Thymus (tissue), 11 donors: ENCODE results near the gene RCC1. TPM values are rescaled to one million over a fixed set of nuclear protein-coding genes. Genes with fewer than 3 reads are reported as not detected.

Source experiments
- DNase-seq, 9 donors: peaks; one replicate each; pipeline ENCODE4 v3.0.0-alpha.2; 2013; ENCODE audit warnings: low spot score in 9 of 9, low read depth in 6 of 9, missing footprints in 1 of 9
- H3K27ac ChIP-seq, 2 donors: one replicate each; pipeline ENCODE4 v1.5.1; 2013; ENCODE audit warnings: control low read depth in 1 of 2, low read depth in 1 of 2, low read length in 1 of 2, mild to moderate bottlenecking in 1 of 2, moderate library complexity in 1 of 2
- H3K27me3 ChIP-seq, 2 donors: one replicate each; pipeline ENCODE4 v1.5.1; 2013; ENCODE audit warnings: low read length in 1 of 2; ENCODE audit not compliant: control insufficient read depth in 2 of 2, insufficient read depth in 1 of 2
- H3K36me3 ChIP-seq, 2 donors: one replicate each; pipeline ENCODE4 v1.5.1; 2013; ENCODE audit warnings: low read length in 1 of 2, mild to moderate bottlenecking in 1 of 2, moderate library complexity in 1 of 2; ENCODE audit not compliant: control insufficient read depth in 2 of 2, insufficient read depth in 2 of 2
- H3K4me1 ChIP-seq, 2 donors: one replicate each; pipeline ENCODE4 v1.5.1; 2013; ENCODE audit warnings: low read length in 2 of 2; ENCODE audit not compliant: control insufficient read depth in 2 of 2, insufficient read depth in 2 of 2
- H3K4me3 ChIP-seq, 2 donors: one replicate each; pipeline ENCODE4 v1.5.1; 2013; ENCODE audit warnings: low read length in 2 of 2, control low read depth in 1 of 2, mild to moderate bottlenecking in 1 of 2
- H3K9me3 ChIP-seq, 2 donors: one replicate each; pipeline ENCODE4 v1.5.1; 2013; ENCODE audit warnings: low read length in 1 of 2, mild to moderate bottlenecking in 1 of 2; ENCODE audit not compliant: control insufficient read depth in 2 of 2, insufficient read depth in 1 of 2
- WGBS: extraction: QIAGEN DNeasy Blood & Tissue Kit; methylation state at CpG from one replicate; pipeline ENCODE4 v1.1.7; 2013; 5-methylcytosine and 5-hydroxymethylcytosine counted together
- polyA plus RNA-seq: library from polyadenylated mRNA; stranded (reverse); fragments of 200-250 nt; gene quantifications from one replicate; pipeline ENCODE4 v1.2.3, GENCODE V29; 2013
- total RNA-seq: library from RNA; stranded (reverse); fragments of 120-200 nt; gene quantifications from one replicate; pipeline ENCODE4 v1.2.4, GENCODE V29; 2013
- donor health status: healthy.

The RCC1 gene
- total and polyA plus RNA-seq, 2 donors = 19.4 to 41.4 TPM

DNA sequence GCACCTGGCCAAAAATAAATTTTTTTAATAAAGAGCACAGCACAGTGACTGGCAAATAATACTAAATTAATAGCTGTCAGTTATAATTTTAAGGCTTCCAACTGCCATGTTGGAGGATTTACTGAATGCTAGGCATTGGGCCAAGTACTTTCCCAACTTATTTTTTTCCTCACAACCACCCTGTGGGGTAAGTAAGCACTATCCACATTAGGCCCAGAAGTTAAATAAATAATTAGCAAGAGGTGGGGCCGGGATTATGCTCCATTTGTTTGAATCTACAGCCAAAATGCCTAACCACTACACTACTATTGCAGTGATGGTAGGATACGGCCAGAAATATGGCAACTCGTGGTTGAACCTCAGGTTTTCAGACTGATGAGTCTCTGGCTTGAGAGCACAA, 42.5 kb downstream of the RCC1 start:
- H3K36me3 ChIP-seq = no peaks in the 10 kb centered on the region
- 93% methylated on average over 3 of the region's 3 CpGs for WGBS
- H3K4me1 ChIP-seq = peaks cover 0 to 6% of the 10 kb centered on the region in 2 donors
- H3K4me3 ChIP-seq = no peak overlapping the region
- H3K9me3 ChIP-seq = no peaks in the 10 kb centered on the region
- no peak overlapping the region for H3K27ac ChIP-seq
- DNase-seq = no peak
- H3K27me3 ChIP-seq = no peaks in the 10 kb centered on the region

DNA sequence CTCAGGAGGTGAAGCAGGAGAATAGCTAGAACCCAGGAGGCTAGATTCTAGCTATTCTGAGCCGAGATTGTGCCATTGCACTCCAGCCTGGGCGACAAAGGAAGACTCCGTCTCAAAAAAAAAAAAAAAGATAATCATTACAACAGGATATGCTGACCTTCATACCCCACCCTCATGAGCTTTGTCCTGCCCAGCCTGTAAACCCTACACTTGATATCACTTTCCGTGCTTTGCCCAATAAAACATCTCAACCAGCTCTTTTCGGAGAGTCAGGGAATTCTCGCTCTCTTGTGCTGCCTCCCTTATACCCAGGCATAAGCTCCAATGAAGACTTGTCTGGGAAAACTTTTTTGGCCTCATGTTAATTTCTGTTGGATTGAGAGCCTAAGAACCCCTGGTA, 45.5 kb downstream of the RCC1 start:
- H3K36me3 ChIP-seq = peaks cover 5 to 6% of the 10 kb centered on the region in 2 donors
- peaks cover 0 to 17% of the 10 kb centered on the region in 2 donors for H3K4me1 ChIP-seq
- H3K4me3 ChIP-seq = no peak overlapping the region
- no peaks in the 10 kb centered on the region for H3K9me3 ChIP-seq
- no peak for DNase-seq
- H3K27me3 ChIP-seq = no peaks in the 10 kb centered on the region
- WGBS = 98% methylated on average over 6 of the region's 6 CpGs
- H3K27ac ChIP-seq = no peak overlapping the region

DNA sequence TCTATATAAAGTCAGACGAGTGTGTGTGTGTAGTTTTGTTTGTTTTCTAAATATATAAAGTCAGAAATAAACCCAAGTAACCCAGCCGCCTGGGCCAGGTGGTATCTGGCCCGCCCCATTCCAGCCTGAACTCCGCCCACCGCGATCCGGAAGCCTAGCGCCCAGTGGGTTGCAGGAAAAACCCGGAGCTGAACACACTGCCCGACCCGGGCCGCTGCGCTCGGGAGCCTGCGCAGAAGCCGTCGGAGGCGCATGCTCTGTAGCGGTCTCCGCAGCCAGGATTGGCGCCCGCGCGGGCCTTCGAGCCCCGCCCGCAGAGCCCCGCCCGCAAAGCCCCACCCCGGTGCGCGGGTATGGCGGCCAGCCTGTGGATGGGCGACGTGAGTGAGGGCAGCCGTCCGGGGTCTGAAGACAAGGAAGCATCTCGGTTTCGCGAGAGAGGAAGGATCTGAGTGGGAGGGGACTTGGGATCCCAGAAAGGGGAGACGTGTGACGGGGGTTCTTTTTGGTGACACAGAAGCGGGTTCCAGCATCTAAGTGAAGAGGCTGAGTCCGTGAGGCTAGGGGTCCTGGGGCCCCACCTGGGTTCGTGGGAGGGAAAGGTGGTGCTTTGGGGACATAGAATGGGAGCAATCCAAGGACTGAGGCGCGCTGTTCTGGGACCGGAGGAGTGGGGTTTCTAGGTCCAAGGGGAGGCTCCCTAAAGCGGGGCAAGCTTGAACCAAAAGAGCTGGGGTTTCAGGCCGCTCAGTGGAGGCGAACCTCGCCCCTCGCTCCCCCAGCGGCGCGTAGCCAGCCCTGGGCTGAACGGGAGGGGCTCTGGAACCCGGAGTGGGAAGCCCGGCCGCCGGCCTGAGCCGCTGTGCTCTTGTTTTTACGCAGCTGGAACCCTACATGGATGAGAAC, 47.2 kb downstream of the RCC1 start, which contains the start of gene TRNAU1AP:
Gene TRNAU1AP (plus strand): TSS at position 328 of the 906 bp plus-strand sequence. CDS start 26 bp downstream, at position 354.
- Histone ChIP-seq H3K36me3 (peaks cover 17% of the 10 kb centered on the region in 2 donors), H3K4me3 (peak within 1 kb of the TSS; percentile 94 to 96), H3K9me3 (no peaks in the 10 kb centered on the region), H3K4me1 (peaks cover 0 to 17% of the 10 kb centered on the region in 2 donors), H3K27me3 (no peaks in the 10 kb centered on the region), H3K27ac (peak within 1 kb of the TSS; percentile 81 to 92)
- WGBS = under 1% methylated on average over 63 of the region's 63 CpGs
- DNase-seq = peak; percentile 90 to 98 (median 96)

DNA sequence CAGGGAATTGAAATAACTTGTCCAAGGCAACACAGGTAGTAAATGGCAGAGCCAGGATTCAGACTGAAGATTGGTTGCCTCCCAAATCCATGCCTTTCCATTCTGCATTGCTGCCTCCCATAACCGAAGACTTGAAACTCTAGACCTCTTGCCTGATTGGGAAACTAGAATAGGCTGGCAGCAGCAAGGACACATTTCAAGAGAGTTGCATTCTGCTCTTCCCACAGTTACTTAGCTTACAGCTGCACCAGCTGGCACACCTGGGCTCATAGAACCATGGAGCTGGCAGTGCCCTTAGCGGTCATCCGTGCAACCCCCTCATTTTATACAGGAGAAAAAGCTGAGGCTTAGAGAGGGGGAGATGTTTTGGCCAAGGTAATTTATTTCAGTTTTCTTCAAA, 55.0 kb downstream of the RCC1 start:
- no peak overlapping the region for H3K4me3 ChIP-seq
- no peaks in the 10 kb centered on the region for H3K9me3 ChIP-seq
- H3K36me3 ChIP-seq = peaks cover 48 to 65% of the 10 kb centered on the region in 2 donors
- 98% methylated on average over 3 of the region's 3 CpGs for WGBS
- no peaks in the 10 kb centered on the region for H3K27me3 ChIP-seq
- no peak for DNase-seq
- H3K27ac ChIP-seq = no peak overlapping the region
- H3K4me1 ChIP-seq = no peaks in the 10 kb centered on the region

DNA sequence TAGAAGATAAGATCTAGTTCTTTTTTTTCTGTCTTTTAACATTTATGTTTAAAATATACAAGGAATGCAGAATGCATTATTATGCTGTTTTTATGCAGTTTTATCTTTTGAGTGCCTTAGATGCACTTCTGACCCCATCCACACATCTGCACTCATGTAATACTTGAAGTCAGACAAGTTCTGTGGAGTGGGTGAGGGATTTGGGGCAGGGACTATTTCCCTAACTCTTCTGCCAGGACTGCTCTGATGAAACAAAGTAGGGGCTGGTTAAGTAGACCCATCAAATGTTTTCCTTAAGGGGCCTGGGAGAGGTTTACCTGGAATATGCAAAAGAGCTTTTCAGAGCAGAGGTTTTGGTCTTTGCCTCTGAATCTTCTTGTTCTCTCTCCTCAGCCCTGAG, 58.5 kb downstream of the RCC1 start:
- Histone ChIP-seq H3K27ac (no peak overlapping the region), H3K4me1 (no peaks in the 10 kb centered on the region), H3K9me3 (no peaks in the 10 kb centered on the region), H3K36me3 (peaks cover 60 to 71% of the 10 kb centered on the region in 2 donors), H3K4me3 (no peak overlapping the region), H3K27me3 (no peaks in the 10 kb centered on the region)
- no peak for DNase-seq

DNA sequence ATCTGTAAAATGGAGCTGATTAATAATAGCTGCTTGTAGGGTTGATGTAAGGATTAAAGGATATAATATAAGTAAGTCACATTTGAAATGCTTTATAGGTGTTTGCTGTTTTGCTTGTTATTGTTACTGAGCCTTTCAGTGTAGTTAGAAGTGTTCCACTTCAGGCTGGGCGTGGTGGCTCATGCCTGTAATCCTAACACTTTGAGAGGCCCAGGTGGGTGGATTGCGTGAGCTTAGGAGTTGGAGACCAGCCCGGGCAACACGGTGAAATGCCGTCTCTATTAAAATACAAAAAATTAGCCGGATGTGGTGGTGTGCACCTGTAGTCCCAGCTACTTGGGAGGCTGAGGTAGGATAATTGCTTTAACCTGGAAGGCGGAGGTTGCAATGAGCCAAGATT, 59.2 kb downstream of the RCC1 start:
- DNase-seq = no peak
- H3K9me3 ChIP-seq = no peaks in the 10 kb centered on the region
- WGBS = 98% methylated on average over 7 of the region's 7 CpGs
- H3K27me3 ChIP-seq = no peaks in the 10 kb centered on the region
- peaks cover 61 to 67% of the 10 kb centered on the region in 2 donors for H3K36me3 ChIP-seq
- no peak overlapping the region for H3K4me3 ChIP-seq
- H3K27ac ChIP-seq = no peak overlapping the region
- no peaks in the 10 kb centered on the region for H3K4me1 ChIP-seq

DNA sequence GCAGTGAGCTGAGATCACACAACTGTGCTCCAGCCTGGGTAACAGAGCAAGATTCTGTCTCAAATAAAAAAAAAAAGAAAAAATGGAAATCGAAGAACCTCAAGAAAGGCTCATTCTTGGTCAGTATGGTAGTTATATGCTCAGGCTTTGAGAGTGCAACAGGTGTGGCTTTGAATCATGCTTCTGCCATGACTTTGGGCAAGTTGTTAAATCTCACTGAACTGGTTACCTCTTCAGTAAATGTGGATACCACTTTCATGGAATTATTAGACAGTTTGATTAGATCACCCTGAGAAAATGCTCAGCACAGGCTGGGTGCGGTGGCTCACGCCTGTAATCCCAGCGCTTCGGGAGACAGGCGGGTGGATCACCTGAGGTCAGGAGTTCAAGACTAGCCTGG, 59.9 kb downstream of the RCC1 start:
- H3K4me3 ChIP-seq = no peak overlapping the region
- no peaks in the 10 kb centered on the region for H3K9me3 ChIP-seq
- H3K27ac ChIP-seq = no peak overlapping the region
- 98% methylated on average over 6 of the region's 6 CpGs for WGBS
- H3K36me3 ChIP-seq = peaks cover 60 to 66% of the 10 kb centered on the region in 2 donors
- H3K4me1 ChIP-seq = no peaks in the 10 kb centered on the region
- DNase-seq = no peak
- H3K27me3 ChIP-seq = no peaks in the 10 kb centered on the region

DNA sequence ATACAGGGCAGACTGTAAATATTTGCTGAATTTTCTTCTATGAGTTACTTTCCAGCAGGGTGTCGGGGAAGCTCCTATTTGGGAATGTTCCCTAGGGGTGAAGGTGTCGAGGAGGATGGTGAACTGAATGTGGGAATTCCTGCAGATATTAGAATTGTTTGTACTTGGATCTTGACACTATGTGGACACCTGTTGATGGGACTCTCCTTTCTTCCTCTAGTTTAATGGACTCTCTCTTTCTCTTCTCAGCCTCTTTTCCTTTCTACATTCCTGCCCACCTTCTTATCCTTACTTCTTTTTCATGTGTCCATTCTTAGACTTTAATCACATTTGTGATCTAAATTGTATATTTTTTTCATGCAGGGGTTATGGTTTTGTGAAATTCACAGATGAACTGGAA, 61.1 kb downstream of the RCC1 start:
- peaks cover 62 to 65% of the 10 kb centered on the region in 2 donors for H3K36me3 ChIP-seq
- no peak for DNase-seq

DNA sequence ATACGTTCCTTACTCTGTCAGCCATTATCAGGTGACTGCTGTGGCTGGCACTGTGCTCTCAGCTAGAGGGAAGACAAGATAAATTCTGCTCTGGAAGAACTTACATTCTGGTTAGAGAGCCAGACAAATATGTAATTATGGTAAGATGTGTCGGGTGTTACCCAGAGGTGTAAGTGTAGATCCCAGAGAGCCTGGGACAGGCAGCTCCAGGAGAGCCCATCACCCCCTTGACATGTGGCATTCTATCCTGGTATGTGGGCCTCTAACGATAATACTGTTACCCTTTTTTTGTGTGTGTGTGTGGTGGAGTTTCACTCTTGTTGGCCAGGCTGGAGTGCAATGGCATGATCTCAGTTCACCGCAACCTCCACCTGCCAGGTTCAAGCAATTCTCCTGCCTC, 66.1 kb downstream of the RCC1 start:
- Histone ChIP-seq H3K27me3 (no peaks in the 10 kb centered on the region), H3K9me3 (no peaks in the 10 kb centered on the region), H3K36me3 (peaks cover 60 to 61% of the 10 kb centered on the region in 2 donors), H3K4me1 (no peaks in the 10 kb centered on the region), H3K4me3 (no peak overlapping the region), H3K27ac (no peak overlapping the region)
- DNase-seq = no peak
- WGBS = 98% methylated on average over 4 of the region's 4 CpGs

More for the DNA sequence above, 61.1 kb downstream of the RCC1 start:
- H3K27ac ChIP-seq = no peak overlapping the region
- H3K9me3 ChIP-seq = no peaks in the 10 kb centered on the region
- H3K4me1 ChIP-seq = no peaks in the 10 kb centered on the region
- WGBS = 100% methylated on average over 2 of the region's 2 CpGs
- no peak overlapping the region for H3K4me3 ChIP-seq
- H3K27me3 ChIP-seq = no peaks in the 10 kb centered on the region
